GM19025 (cell line): ENCODE results near the gene CCT7.
"Not testable (repeated sequence)": the region's sequence is repeated elsewhere in the genome, so short reads cannot be mapped to it uniquely, and the experiment has no call there.

Source experiments
- ATAC-seq: cut with Tn5 transposase; IDR thresholded peaks from one replicate; pipeline ENCODE4 v1.9.1; 2021; ENCODE audit warnings: mild to moderate bottlenecking, low read depth, moderate library complexity; ENCODE audit not compliant: unreplicated experiment

Gene CCT7

DNA sequence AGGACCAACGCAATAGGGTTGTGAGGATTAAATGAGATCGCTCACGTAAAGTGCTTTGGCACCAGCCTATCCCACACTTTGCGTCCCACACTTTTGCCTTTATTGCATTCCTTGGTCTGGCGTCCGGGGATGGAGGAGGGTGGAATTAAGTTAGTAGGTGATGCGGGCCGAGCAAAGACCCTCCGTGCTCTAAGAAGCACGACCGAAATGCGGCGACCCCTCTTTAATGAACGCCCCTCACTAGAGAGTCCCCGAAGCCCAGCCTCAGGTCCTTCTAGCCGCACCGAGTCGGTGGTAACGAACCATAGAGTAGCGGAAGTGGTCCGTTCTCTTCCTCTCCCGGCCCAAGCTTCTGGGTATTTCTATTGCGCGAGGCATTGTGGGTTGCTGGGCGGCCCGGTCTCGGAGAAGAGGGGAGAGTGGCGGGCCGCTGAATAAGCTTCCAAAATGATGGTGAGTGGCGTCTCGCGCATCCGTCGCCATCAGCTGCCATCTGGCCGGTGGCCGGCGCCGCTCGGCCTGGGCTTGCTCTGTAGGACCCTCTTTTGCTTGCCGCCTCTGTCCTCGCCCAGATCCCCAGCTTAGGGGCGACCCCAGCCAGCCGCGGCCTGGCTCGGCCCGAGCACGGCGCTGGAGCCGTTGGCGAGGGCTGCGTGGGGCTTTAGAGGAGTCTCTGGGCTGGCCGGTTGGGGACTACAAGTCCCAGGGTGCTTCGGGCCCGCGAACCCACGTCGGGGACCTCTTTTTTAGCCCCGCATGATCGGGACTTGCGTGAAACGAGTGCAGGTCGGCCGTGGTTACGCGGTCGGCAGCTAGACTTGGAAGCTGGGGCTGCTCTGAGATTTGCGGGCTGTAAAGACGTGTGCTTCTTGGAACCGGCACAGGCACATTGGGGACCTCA, at the start of gene CCT7:
TSS of gene CCT7 (plus strand) at position 377 of the 901 bp plus-strand sequence. CDS start at position 448, 71 bp downstream.
- peak; percentile 45 for ATAC-seq

DNA sequence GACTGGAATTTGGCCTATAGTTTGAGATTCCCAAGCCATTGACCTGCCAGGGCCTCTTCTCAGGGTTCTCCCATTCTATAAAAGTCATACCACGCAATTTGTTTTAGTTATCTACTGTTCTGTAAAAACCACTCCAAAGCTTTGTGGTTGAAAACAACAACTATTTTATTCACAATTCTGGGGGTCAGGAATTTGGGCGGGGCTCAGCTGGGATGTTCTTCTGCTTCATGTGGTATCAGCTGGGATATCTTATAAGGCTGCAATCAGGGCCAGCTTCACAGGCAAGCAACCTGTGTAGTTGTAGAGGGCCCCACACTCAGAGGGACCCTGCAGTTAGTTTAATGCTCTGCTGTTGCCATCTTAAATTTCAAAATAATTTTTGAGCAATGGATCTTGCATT, 48.1 kb upstream of the CCT7 start:
- ATAC-seq: no peak

DNA sequence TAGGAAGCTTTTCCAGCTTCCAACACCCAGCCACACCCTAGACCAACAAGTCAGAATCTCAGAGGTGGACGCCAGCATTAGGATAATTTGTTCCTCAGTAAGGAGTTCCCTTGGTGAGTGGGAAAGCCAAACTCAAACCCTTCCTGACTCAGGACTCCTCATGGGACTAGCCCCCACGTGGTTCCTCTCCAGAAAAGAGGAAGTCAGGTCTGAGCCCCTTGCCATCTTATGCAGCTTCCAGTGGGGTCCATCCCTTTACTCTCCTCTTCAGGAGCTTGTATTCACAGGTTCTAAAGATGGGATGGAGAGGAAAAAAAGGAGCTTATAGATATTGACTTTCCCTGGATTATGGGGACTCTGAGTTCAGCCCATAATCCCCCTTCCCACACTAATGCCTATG, 46.6 kb upstream of the CCT7 start:
- ATAC-seq: no peak

DNA sequence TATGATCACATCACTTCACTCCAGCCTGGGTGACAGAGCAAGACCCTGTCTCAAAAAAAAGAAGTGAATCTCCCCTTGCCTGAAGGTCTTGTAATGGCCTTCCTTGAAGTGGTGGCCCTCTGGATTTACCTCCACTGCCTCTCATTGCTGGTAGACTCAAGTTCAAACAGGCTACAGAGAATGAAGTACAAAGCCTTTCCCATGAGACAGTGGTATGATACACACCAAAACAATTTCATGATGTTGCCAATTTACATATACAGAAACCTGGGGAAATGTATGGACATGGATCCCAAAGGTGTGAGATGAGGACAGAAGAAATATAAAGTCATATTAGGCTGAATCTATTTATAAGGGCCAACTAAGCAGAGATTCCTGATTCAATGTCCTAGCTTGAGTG, 36.5 kb upstream of the CCT7 start:
- ATAC-seq: no peak

DNA sequence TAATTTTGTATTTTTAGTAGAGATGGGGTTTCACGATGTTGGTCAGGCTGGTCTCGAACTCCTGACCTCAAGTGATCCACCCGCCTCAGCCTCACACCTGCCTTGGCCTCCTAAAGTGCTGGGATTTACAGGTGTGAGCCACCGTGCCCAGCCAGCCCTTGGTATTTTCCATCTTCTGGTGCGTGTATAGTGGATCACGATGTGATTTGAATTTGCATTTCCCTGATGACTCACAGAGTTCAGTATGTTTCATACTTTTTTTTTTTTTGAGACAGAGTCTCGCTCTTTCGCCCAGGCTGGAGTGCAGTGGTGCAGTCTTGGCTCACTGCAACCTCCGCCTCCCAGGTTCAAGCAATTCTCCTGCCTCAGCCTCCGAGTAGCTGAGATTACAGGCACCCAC, 33.8 kb upstream of the CCT7 start:
- not testable (repeated sequence) for ATAC-seq

DNA sequence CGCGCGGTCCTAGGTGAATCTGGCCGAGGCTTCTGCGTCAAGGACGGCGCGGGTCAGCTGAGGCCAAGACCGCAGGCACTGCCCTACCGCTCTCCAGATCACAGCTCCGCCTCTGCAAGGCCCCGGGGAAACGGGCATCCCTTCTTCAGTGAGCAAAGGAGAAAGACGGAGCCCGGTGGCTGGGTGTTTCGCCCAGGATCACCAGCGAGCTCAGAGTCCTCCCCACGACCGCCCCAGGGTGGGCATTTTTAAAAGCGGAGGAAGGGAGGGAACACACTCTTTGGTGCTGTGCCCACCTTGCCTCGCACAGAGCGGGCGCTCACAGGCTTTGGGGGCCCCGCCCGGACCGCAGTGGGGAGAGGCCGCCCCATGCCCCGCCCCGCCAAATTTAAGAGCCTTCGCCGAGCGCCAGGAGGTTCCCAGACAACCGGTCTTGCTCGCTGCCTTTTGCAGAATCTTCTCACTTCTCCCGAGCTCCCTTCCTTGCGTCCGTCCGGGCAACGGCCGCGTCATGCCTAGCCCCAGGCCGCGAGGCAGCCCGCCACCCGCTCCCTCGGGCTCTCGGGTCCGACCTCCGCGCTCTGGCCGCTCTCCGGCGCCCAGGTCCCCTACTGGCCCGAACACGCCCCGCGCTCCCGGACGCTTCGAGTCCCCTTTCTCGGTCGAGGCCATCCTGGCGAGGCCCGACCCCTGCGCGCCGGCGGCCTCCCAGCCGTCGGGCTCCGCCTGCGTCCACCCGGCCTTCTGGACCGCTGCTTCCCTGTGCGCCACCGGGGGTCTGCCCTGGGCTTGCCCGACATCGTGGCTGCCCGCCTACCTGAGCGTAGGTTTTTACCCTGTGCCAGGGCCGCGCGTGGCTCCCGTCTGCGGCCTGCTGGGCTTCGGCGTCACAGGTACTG, 31.7 kb upstream of the CCT7 start, which contains the start of gene NOTO:
TSS of gene NOTO (plus strand) at position 419 of the 899 bp plus-strand sequence. CDS start at position 512, 93 bp downstream.
- ATAC-seq: no peak

DNA sequence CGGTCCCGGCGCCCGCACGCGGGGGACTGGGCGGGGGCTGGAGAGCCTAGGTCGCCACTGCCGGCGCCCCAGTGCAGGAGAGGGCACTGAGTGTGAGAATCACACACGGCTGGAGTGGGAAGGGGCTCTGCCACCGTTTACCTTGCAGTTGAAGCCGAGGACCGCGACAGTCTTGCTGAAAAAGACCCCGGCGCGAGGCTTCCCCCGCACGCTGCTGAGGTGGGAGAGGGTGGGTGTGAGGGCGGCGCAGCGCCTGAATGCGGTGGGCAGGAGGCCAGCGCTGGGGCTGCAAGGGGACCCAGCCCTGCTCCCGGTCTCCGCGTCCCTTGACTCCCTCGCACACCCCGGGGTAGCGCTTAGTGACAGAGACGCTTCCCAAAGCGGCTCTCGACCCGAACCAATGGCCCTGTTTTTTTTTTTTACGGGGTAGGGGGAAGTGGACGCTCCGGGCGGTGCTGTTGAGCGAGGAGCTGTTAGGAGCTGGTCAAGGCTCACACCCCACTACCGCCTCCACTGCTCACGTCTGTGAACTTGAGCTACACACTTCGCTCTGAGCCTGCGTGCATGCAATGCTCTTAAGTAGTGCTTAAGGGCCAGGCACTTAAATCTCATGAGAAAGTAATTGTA, 30.9 kb upstream of the CCT7 start:
- ATAC-seq: no peak

DNA sequence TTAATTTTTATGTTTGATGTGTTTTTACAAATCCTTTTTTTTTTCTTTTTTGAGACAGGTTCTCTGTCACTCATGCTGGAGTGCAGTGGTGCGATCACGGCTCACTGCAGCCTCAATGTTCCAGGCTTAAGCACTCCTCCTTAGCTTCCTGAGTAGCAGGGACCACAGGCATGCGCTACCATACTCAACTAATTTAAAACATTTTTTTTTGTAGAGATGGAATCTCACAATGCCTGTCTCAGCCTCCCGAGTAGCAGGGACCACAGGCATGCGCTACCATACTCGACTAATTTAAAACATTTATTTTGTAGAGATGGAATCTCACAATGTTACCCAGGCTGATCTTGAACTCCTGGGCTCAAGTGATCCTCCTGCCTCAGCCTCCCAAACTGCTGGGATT, 28.5 kb upstream of the CCT7 start:
- no peak for ATAC-seq

DNA sequence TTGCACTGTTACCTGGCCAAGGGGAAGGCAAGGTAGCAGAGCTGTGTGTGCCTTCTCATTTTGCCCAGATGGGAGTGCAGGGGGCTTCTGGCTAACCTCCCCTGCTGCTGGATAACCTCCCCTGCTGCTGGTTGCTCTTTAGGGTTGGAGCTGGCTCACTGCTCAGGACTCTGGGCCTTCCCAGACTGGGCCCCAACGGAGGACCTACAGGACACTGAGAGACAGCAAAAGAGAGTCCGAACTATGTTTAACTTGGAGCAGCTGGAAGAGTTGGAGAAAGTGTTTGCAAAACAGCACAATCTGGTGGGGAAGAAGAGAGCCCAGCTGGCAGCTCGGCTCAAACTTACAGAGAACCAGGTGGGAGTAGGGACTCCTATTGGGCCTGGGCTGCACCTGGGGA, 25.9 kb upstream of the CCT7 start:
- no peak for ATAC-seq

DNA sequence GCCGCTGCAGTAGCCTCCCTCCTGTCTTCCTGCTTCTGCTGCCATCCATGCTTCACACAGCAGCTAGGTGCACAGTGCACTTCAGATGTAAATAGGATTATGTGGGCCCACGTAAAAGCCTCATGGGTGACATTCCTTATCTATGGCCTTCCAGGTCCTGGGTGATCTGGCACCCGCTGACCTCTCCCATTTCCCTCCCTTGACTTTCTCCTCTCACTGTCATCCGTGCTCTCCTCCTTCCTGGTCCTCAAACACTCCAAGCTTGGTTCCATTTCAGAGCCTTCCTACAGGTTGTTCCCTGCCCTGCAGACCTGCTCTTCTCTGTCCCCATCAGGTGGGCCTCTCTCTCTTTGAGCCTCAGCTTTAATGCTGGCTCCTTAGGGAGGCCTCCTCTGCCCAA, 24.1 kb upstream of the CCT7 start:
- ATAC-seq: no peak

DNA sequence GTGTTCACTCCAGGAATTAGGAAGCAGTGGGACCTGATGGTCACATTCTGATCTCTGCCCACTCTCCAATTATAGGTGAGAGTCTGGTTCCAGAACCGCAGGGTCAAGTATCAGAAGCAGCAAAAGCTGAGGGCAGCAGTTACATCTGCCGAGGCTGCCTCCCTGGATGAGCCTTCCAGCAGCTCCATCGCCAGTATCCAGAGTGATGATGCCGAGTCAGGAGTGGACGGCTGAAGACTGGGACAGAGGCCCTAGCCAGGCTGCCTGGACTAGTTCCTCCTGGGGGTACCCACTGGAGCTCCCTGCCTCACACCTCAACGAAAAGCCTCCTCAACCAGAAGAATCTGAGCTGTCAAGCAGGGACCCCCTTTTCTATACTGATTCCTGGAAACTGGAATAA, 23.4 kb upstream of the CCT7 start:
- ATAC-seq: no peak

DNA sequence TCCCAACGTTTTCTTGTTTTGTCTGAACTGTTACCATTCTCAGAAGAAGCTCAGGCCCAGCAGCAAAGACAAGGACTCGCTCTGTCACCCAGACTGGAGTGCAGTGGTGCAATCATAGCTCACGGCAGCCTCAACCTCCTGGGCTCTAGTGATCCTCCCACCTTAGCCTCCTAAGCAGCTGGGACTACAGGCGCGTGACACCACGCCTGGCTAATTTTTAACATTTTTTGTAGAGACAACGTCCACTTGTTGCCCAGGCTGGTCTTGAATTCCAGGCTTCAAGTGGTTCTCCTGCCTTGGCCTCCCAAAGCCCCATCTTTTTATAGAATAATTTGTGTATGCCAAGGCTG, 22.0 kb upstream of the CCT7 start:
- no peak for ATAC-seq

DNA sequence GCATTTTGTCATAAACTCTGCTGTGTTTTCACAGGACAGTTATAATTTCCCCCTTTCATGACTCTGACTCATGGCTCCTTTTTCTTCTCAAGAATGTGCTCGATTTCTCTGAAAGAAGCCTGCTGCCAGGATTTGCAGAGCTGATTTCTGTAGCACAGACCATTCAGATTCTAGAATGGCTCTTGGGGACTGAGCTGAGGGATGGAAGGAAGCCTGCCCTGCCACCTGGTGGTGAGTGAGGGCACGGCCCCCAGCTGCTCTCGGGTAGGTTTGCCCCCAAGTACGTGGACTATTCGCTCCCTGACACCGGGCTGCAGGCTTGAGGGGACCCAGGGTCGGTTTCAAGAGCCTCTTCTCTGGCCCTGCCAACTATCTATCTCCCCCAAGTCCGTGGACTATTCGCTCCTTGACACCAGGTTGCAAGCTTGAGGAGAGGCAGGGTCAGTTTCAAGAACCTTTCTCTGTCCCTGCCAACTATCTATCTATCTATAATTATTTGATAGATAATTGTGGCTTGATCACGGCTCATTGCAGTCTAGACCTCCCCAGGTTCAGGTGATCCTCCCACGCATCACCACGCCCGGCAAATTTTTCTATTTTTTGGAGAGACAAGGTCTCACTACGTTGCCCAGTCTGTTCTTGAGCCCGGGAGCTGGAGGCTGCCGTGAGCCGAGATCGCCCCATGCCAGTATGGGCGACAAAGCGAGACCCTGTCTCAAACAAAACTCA, 21.5 kb upstream of the CCT7 start:
- peak; percentile 46 for ATAC-seq

DNA sequence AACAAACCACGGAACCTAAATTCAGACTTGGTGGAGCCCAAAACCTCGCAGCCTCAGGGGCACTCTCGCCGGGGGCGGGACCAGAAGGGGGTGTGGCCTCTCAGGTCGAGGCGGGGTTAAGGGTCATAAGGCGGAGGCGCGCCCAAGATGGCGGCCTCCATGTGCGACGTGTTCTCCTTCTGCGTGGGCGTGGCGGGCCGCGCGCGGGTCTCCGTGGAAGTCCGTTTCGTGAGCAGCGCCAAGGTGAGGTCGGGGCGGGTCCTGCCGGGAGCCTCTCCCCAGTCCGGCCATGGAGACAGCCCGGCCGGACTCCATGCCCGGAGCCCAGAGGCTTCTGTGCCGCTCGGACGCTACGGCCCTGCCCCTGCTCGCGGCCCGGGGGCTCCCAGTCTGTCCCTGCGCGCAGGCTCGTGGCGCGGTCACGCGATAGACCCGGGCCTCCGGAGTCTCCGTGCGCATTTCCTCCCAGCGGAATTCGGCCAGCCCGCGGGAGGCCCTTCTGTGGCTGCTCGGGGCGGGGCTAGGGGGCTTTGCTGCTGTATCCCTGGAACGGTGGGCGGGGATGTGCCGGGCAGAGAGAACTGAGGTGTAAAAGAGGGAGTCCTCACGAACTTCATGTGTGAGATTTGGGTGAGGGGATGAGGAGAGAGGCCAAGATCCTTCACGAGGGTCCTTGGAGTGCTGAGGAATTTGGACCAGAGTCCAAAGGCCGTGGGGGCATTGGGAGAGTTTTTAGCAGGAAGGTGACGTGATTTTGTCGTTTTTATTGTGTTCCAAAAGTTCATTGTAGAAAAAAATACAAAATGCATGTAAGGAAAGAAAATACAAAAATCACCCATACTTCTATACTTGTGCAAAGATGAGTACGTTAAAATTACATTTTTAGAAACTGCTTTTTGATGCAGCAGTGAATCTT, 19.7 kb upstream of the CCT7 start, which contains the start of gene SMYD5:
TSS of gene SMYD5 (plus strand) at position 126 of the 916 bp plus-strand sequence. CDS start at position 148, 22 bp downstream.
- ATAC-seq: peak; percentile 93

DNA sequence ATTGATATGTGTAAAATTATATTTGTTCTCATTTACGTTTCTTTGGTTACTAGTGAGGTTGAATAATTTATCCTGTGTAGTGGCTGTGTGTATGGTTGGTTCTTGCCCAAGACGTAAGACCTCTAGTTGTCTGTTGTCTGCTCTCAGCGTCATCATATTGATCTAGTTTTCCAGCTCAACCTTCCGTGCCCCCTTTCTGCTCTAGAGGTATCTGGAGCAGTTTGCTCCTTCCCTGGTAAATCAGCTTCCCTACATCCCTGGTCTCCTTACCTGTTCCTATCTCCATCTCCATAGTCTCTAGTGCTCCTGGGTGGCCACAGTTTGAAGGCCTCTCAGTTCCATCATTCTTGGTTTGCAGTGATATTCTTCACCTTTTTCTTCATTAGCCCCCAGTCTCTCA, 18.9 kb upstream of the CCT7 start:
- ATAC-seq: no peak

DNA sequence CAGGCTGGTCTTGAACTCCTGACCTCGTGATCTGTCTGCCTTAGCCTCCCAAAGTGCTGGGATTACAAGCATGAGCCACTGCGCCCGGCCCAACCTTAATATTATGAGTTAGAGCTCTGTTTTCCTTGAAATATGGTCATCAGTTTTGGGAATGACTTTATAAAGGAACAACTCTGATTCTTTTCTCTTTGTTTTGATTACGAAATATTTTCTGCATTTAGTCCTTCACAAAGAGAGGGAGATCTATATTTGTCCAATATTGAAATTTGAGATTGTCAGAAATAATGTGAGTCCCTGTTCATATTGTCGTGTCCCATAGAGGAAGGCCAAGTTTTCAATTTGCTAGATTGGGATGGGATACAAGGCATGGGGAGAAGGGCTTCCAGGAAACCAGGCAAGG, 16.9 kb upstream of the CCT7 start:
- ATAC-seq: no peak

DNA sequence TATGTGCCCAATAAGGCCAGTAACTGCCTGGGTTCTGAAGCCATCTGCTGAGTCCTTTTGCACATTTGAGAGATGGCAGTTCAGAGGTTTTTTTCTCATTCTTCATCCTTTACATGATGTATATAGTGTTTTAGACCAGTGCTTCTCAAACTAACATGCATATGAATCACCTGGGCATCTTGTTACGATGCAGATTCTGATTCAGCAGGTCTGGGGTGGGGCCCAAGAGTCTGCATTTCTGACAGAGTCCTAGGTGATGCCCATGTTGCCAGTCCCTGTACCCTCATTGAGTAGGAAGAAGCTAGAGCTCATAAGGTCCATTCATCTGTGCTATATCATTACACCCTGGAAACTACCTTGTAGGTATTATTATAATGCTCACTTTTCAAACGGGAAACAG, 16.3 kb upstream of the CCT7 start:
- ATAC-seq: no peak

DNA sequence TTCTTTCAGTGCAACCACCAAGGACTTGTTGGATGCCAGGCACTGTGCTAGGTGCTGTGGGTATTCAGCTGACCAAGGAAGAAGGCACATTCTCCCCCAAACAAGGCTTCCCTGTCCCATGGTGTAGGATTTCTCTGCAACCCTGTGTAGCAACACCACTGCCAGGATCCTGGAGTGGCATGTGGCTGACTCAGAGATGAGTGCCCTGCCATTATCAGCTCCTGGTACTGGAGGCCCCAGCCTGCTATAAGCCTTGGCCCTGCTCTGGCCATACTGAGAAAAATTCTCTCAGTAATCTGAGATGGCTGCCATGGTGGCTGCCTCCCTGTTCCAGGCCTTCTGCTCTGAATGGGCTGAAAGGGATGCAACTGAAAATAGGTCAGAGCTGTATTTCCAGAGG, 15.8 kb upstream of the CCT7 start:
- no peak for ATAC-seq

DNA sequence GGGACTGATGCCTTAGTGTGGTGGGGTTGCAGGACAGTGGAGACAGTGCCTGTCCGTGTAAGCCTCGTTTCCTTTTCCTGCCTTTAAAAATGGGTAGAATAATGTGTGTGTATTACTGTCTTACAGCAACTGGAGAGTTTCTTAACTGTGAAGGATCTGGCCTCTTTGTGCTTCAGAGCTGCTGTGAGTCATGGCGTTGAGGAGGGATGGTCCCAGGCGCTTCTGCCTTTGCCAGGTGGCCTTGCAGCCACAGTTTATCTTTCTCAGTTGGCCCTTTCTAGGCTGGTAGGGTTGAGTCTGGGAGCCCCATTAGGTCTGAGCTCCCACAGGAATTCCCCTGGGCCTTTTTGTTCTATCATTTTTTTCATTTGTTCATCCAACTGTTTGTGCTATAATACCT, 10.3 kb upstream of the CCT7 start:
- no peak for ATAC-seq
